ENCODE results near the gene NPAS3. TPM values are rescaled to one million over a fixed set of nuclear protein-coding genes. Genes with fewer than 3 reads are reported as not detected.

The NPAS3 gene
- polyA plus RNA-seq, 4 donors = 0.30 to 0.81 (median 0.62) TPM; not detected in 1

DNA sequence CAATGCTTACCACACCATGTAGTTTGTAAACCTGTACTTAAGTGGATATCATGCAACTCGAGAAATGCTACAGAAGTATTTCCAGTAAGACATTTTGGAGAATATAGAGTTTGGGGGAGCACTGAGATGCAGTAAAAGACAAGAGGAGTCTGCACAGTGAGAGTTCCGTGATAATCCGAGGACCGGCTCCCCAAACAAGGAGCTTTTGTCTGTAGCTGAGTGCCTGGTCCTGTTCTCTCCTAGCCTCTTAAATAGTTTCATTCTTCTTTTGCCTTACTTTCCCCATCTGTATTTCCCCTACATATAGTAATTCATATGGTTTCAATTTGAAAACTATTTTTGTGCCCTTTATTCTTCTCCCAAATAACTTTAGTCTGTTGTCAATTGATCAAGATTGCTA, 648.1 kb downstream of the NPAS3 start:
- H3K27ac ChIP-seq (ENCODE audit: low read depth in 1 of 3, low read length in 2 of 3) = no peak overlapping the region
- no peaks in the 10 kb centered on the region for H3K27me3 ChIP-seq (ENCODE audit: control insufficient read depth in 3 of 3, insufficient read depth in 3 of 3, low read length in 3 of 3)
- FAIRE-seq = no peak
- H3K9me3 ChIP-seq (ENCODE audit: control insufficient read depth in 2 of 2, insufficient read depth in 1 of 2, low read depth in 1 of 2, low read length in 1 of 2) = no peaks in the 10 kb centered on the region
- 78 to 94% (median 88%) methylated on average over 4 of the region's 4 CpGs for WGBS, 3 donors
- DNase-seq = no peak
- H3K4me3 ChIP-seq (ENCODE audit: low read depth in 1 of 3, low read length in 3 of 3) = no peak overlapping the region
- H3K36me3 ChIP-seq (ENCODE audit: control insufficient read depth in 3 of 3, insufficient read depth in 2 of 3, low read depth in 1 of 3, low read length in 3 of 3) = no peaks in the 10 kb centered on the region
- no peaks in the 10 kb centered on the region for H3K4me1 ChIP-seq (ENCODE audit: control insufficient read depth in 3 of 3, insufficient read depth in 2 of 3, low read depth in 1 of 3, low read length in 2 of 3)

DNA sequence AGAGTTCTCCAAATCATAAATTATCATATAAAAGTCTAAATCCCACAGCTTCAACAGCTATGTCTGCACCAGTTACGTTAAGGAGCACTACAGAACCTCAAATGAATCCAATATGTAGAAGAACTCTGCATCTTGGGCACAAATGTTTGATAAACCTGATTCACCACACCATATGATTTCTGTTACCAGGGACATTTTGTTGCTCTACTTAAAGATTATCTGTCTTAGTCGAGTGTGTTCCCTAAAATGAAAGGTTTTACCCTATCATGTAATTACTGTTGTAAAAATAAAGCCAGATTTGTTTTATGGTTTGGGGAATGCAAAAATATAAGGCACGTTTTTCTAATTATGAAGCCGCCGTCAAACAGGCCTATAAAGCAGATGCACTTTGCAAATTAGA, 649.1 kb downstream of the NPAS3 start:
- Histone ChIP-seq H3K27ac (ENCODE audit: low read depth in 1 of 3, low read length in 2 of 3) (no peak overlapping the region), H3K27me3 (ENCODE audit: control insufficient read depth in 3 of 3, insufficient read depth in 3 of 3, low read length in 3 of 3) (peaks cover 0 to 1% (median 0%) of the 10 kb centered on the region in 3 donors), H3K4me1 (ENCODE audit: control insufficient read depth in 3 of 3, insufficient read depth in 2 of 3, low read depth in 1 of 3, low read length in 2 of 3) (no peaks in the 10 kb centered on the region), H3K4me3 (ENCODE audit: low read depth in 1 of 3, low read length in 3 of 3) (no peak overlapping the region), H3K36me3 (ENCODE audit: control insufficient read depth in 3 of 3, insufficient read depth in 2 of 3, low read depth in 1 of 3, low read length in 3 of 3) (no peaks in the 10 kb centered on the region), H3K9me3 (ENCODE audit: control insufficient read depth in 2 of 2, insufficient read depth in 1 of 2, low read depth in 1 of 2, low read length in 1 of 2) (no peaks in the 10 kb centered on the region)
- no peak for FAIRE-seq
- 76 to 84% (median 77%) methylated on average over 5 of the region's 5 CpGs for WGBS, 3 donors
- DNase-seq = no peak

GRCh38 chr14:33588771-33589170, 650.1 kb downstream of the NPAS3 start:
- no peaks in the 10 kb centered on the region for H3K4me1 ChIP-seq (ENCODE audit: control insufficient read depth in 3 of 3, insufficient read depth in 2 of 3, low read depth in 1 of 3, low read length in 2 of 3)
- H3K4me3 ChIP-seq (ENCODE audit: low read depth in 1 of 3, low read length in 3 of 3) = no peak overlapping the region
- no peaks in the 10 kb centered on the region for H3K9me3 ChIP-seq (ENCODE audit: control insufficient read depth in 2 of 2, insufficient read depth in 1 of 2, low read depth in 1 of 2, low read length in 1 of 2)
- 75 to 81% (median 80%) methylated on average over 4 of the region's 4 CpGs for WGBS, 3 donors
- FAIRE-seq (no peak), DNase-seq (no peak)
- peaks cover 0 to 1% (median 0%) of the 10 kb centered on the region in 3 donors for H3K27me3 ChIP-seq (ENCODE audit: control insufficient read depth in 3 of 3, insufficient read depth in 3 of 3, low read length in 3 of 3)
- H3K27ac ChIP-seq (ENCODE audit: low read depth in 1 of 3, low read length in 2 of 3) = no peak overlapping the region
- no peaks in the 10 kb centered on the region for H3K36me3 ChIP-seq (ENCODE audit: control insufficient read depth in 3 of 3, insufficient read depth in 2 of 3, low read depth in 1 of 3, low read length in 3 of 3)

GRCh38 chr14:33589334-33589733, 650.7 kb downstream of the NPAS3 start:
- WGBS, 3 donors = 20 to 50% (median 21%) methylated on average over 3 of the region's 3 CpGs
- peak; percentile 8 to 49 for DNase-seq
- H3K36me3 ChIP-seq (ENCODE audit: control insufficient read depth in 3 of 3, insufficient read depth in 2 of 3, low read depth in 1 of 3, low read length in 3 of 3) = no peaks in the 10 kb centered on the region
- H3K27me3 ChIP-seq (ENCODE audit: control insufficient read depth in 3 of 3, insufficient read depth in 3 of 3, low read length in 3 of 3) = peaks cover 0 to 1% (median 0%) of the 10 kb centered on the region in 3 donors
- no peak overlapping the region for H3K27ac ChIP-seq (ENCODE audit: low read depth in 1 of 3, low read length in 2 of 3)
- no peak overlapping the region for H3K4me3 ChIP-seq (ENCODE audit: low read depth in 1 of 3, low read length in 3 of 3)
- H3K9me3 ChIP-seq (ENCODE audit: control insufficient read depth in 2 of 2, insufficient read depth in 1 of 2, low read depth in 1 of 2, low read length in 1 of 2) = no peaks in the 10 kb centered on the region
- no peak for FAIRE-seq
- H3K4me1 ChIP-seq (ENCODE audit: control insufficient read depth in 3 of 3, insufficient read depth in 2 of 3, low read depth in 1 of 3, low read length in 2 of 3) = no peaks in the 10 kb centered on the region

GRCh38 chr14:33590891-33591630, 652.4 kb downstream of the NPAS3 start:
- H3K9me3 ChIP-seq (ENCODE audit: control insufficient read depth in 2 of 2, insufficient read depth in 1 of 2, low read depth in 1 of 2, low read length in 1 of 2) = no peaks in the 10 kb centered on the region
- H3K4me1 ChIP-seq (ENCODE audit: control insufficient read depth in 3 of 3, insufficient read depth in 2 of 3, low read depth in 1 of 3, low read length in 2 of 3) = no peaks in the 10 kb centered on the region
- H3K4me3 ChIP-seq (ENCODE audit: low read depth in 1 of 3, low read length in 3 of 3) = no peak overlapping the region
- H3K27me3 ChIP-seq (ENCODE audit: control insufficient read depth in 3 of 3, insufficient read depth in 3 of 3, low read length in 3 of 3) = peaks cover 0 to 1% (median 0%) of the 10 kb centered on the region in 3 donors
- FAIRE-seq = no peak
- 73 to 85% (median 74%) methylated on average over 4 of the region's 4 CpGs for WGBS, 3 donors
- no peak overlapping the region for H3K27ac ChIP-seq (ENCODE audit: low read depth in 1 of 3, low read length in 2 of 3)
- H3K36me3 ChIP-seq (ENCODE audit: control insufficient read depth in 3 of 3, insufficient read depth in 2 of 3, low read depth in 1 of 3, low read length in 3 of 3) = no peaks in the 10 kb centered on the region
- no peak for DNase-seq

- no peaks in the 10 kb centered on the region for H3K9me3 ChIP-seq (ENCODE audit: control insufficient read depth in 2 of 2, insufficient read depth in 1 of 2, low read depth in 1 of 2, low read length in 1 of 2)
- no peak overlapping the region for H3K27ac ChIP-seq (ENCODE audit: low read depth in 1 of 3, low read length in 2 of 3)
- H3K4me1 ChIP-seq (ENCODE audit: control insufficient read depth in 3 of 3, insufficient read depth in 2 of 3, low read depth in 1 of 3, low read length in 2 of 3) = no peaks in the 10 kb centered on the region
- H3K36me3 ChIP-seq (ENCODE audit: control insufficient read depth in 3 of 3, insufficient read depth in 2 of 3, low read depth in 1 of 3, low read length in 3 of 3) = no peaks in the 10 kb centered on the region
- peaks cover 0 to 1% (median 0%) of the 10 kb centered on the region in 3 donors for H3K27me3 ChIP-seq (ENCODE audit: control insufficient read depth in 3 of 3, insufficient read depth in 3 of 3, low read length in 3 of 3)
- H3K4me3 ChIP-seq (ENCODE audit: low read depth in 1 of 3, low read length in 3 of 3) = no peak overlapping the region
- no peak for DNase-seq
- no peak for FAIRE-seq
- 85 to 95% (median 90%) methylated on average over 2 of the region's 2 CpGs for WGBS, 3 donors
These were observed 653.6 kb downstream of the NPAS3 start for GRCh38 chr14:33592297-33592696.

DNA sequence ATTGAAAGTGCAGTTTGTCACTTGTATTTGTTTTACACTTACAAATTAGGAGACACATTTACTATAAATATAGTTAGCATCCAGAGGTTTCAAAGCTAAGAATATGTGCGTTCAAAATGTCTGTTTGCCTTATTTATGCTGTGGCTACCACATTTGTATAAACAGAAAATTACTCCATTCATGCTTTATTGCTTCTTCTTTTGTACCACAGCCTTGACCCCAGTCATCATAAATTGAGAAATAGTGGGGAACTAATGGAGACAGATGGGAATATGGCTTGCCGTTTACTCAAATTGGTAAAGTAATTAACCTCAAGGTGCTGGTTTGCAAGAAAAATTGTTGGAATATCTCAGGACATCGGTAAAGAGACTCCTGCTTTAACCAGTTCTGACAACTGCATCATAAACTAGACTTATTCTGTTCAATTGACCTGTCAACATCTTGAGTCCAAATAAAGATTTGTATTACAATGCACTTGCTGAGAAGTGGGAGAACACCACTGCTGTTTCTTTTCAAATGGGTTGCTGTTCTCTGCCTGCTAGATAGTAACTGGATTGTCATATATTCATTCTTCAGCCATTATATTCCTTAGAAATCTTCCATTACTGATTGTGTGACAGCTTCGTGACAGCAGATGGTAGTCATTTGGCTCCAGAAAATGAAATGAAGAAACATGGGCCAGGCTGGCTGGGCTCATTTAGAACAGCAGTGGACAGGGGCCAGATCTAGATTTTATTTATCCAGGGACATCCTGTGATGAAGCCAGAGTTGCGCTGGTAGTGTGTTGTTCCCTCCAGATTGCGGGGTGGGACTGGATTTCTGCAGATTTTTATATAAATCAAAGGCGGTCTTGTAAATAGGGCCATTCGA, 657.8 kb downstream of the NPAS3 start:
- Histone ChIP-seq H3K4me3 (ENCODE audit: low read depth in 1 of 3, low read length in 3 of 3) (no peak overlapping the region), H3K36me3 (ENCODE audit: control insufficient read depth in 3 of 3, insufficient read depth in 2 of 3, low read depth in 1 of 3, low read length in 3 of 3) (no peaks in the 10 kb centered on the region), H3K4me1 (ENCODE audit: control insufficient read depth in 3 of 3, insufficient read depth in 2 of 3, low read depth in 1 of 3, low read length in 2 of 3) (no peaks in the 10 kb centered on the region), H3K9me3 (ENCODE audit: control insufficient read depth in 2 of 2, insufficient read depth in 1 of 2, low read depth in 1 of 2, low read length in 1 of 2) (no peaks in the 10 kb centered on the region), H3K27me3 (ENCODE audit: control insufficient read depth in 3 of 3, insufficient read depth in 3 of 3, low read length in 3 of 3) (peaks cover 0 to 1% (median 0%) of the 10 kb centered on the region in 3 donors), H3K27ac (ENCODE audit: low read depth in 1 of 3, low read length in 2 of 3) (no peak overlapping the region)
- 71 to 93% (median 89%) methylated on average over 8 of the region's 8 CpGs for WGBS, 3 donors
- DNase-seq = no peak
- FAIRE-seq = no peak

DNA sequence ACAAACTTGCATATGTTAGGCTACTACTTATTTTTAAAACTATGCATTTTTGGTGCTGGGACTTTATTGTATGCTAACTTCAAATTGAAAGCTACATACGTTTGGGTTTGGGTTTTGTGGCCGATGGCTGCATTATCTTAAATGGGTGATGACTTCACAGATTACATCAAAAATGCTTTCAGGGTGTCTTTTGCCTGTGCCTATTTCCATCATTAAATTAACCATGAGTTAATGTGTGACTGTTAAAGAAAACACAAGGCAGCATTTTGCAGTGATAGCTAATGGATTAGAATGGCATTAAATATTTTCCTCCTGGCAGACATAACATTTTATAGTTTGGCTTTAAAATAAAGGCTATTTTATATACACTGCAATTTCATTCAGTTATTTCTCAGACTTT, 659.9 kb downstream of the NPAS3 start:
- no peaks in the 10 kb centered on the region for H3K27me3 ChIP-seq (ENCODE audit: control insufficient read depth in 3 of 3, insufficient read depth in 3 of 3, low read length in 3 of 3)
- 86 to 89% (median 89%) methylated on average over 2 of the region's 2 CpGs for WGBS, 3 donors
- no peaks in the 10 kb centered on the region for H3K36me3 ChIP-seq (ENCODE audit: control insufficient read depth in 3 of 3, insufficient read depth in 2 of 3, low read depth in 1 of 3, low read length in 3 of 3)
- FAIRE-seq (no peak), DNase-seq (no peak)
- no peak overlapping the region for H3K4me3 ChIP-seq (ENCODE audit: low read depth in 1 of 3, low read length in 3 of 3)
- H3K27ac ChIP-seq (ENCODE audit: low read depth in 1 of 3, low read length in 2 of 3) = no peak overlapping the region
- H3K4me1 ChIP-seq (ENCODE audit: control insufficient read depth in 3 of 3, insufficient read depth in 2 of 3, low read depth in 1 of 3, low read length in 2 of 3) = no peaks in the 10 kb centered on the region
- no peaks in the 10 kb centered on the region for H3K9me3 ChIP-seq (ENCODE audit: control insufficient read depth in 2 of 2, insufficient read depth in 1 of 2, low read depth in 1 of 2, low read length in 1 of 2)
